Measurements from ENCODE around the gene QRICH1.

- TF ChIP-seq, protein P1, sequence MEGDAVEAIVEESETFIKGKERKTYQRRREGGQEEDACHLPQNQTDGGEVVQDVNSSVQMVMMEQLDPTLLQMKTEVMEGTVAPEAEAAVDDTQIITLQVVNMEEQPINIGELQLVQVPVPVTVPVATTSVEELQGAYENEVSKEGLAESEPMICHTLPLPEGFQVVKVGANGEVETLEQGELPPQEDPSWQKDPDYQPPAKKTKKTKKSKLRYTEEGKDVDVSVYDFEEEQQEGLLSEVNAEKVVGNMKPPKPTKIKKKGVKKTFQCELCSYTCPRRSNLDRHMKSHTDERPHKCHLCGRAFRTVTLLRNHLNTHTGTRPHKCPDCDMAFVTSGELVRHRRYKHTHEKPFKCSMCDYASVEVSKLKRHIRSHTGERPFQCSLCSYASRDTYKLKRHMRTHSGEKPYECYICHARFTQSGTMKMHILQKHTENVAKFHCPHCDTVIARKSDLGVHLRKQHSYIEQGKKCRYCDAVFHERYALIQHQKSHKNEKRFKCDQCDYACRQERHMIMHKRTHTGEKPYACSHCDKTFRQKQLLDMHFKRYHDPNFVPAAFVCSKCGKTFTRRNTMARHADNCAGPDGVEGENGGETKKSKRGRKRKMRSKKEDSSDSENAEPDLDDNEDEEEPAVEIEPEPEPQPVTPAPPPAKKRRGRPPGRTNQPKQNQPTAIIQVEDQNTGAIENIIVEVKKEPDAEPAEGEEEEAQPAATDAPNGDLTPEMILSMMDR (conservative IDR thresholded peaks at IDR 0.05) = no peak
- no peak for TF ChIP-seq ZFX (IDR thresholded peaks at IDR 0.05)
These were observed 61.1 kb downstream of the QRICH1 start for GRCh38 chr3:49032646-49033304.

Data from C4-2B (cell line).